Measurements from ENCODE around the gene DDI2. TPM values are rescaled to one million over a fixed set of nuclear protein-coding genes. Genes with fewer than 3 reads are reported as not detected.

DDI2 gene
- total RNA-seq, 1 donor from 2014 or later: 22.5 TPM

DNA sequence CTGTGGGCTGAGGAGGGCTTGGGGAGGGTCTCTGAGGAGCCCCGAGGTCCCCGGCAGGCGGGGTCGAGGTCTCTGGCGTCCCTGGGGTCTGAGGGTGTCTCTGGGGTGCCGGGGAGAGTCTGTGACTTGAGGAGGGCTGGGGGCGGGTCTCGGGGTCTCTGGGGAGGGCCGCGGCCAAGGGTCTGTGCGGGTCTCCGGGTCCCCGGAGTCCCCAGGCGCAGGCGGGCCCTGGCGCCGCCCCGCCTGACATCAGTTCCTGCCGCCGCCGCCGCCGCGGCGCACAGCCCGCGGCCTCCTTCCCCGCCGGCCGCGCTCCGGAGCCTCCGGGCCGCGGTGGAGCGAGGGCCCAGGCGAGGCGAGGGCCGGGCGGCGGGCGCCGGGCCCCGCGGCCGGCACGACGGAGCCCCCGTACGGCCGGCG lies 66.8 kb downstream of the DDI2 start, which contains the start of gene PLEKHM2:
Gene PLEKHM2 (plus strand): TSS at position 279 of the 420 bp plus-strand sequence. CDS start 239 bp downstream, outside the sequence.
- peaks cover 61% of the 10 kb centered on the region for H3K4me1 ChIP-seq
- H3K27ac ChIP-seq (replicated peaks): peak within 1 kb of the TSS; percentile 94
- H3K9me3 ChIP-seq (replicated peaks): no peaks in the 10 kb centered on the region
- no peaks in the 10 kb centered on the region for H3K27me3 ChIP-seq (ENCODE audit: low read depth)
- peak; percentile 58 for DNase-seq
- peak within 1 kb of the TSS; percentile 88 for H3K4me3 ChIP-seq
- TF ChIP-seq, protein P1, sequence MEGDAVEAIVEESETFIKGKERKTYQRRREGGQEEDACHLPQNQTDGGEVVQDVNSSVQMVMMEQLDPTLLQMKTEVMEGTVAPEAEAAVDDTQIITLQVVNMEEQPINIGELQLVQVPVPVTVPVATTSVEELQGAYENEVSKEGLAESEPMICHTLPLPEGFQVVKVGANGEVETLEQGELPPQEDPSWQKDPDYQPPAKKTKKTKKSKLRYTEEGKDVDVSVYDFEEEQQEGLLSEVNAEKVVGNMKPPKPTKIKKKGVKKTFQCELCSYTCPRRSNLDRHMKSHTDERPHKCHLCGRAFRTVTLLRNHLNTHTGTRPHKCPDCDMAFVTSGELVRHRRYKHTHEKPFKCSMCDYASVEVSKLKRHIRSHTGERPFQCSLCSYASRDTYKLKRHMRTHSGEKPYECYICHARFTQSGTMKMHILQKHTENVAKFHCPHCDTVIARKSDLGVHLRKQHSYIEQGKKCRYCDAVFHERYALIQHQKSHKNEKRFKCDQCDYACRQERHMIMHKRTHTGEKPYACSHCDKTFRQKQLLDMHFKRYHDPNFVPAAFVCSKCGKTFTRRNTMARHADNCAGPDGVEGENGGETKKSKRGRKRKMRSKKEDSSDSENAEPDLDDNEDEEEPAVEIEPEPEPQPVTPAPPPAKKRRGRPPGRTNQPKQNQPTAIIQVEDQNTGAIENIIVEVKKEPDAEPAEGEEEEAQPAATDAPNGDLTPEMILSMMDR (IDR thresholded peaks at IDR 0.05; ENCODE audit: borderline replicate concordance): no peak
- intact Hi-C loops (cut with micrococcal nuclease): no loop called here
- no peaks in the 10 kb centered on the region for H3K36me3 ChIP-seq

DNA sequence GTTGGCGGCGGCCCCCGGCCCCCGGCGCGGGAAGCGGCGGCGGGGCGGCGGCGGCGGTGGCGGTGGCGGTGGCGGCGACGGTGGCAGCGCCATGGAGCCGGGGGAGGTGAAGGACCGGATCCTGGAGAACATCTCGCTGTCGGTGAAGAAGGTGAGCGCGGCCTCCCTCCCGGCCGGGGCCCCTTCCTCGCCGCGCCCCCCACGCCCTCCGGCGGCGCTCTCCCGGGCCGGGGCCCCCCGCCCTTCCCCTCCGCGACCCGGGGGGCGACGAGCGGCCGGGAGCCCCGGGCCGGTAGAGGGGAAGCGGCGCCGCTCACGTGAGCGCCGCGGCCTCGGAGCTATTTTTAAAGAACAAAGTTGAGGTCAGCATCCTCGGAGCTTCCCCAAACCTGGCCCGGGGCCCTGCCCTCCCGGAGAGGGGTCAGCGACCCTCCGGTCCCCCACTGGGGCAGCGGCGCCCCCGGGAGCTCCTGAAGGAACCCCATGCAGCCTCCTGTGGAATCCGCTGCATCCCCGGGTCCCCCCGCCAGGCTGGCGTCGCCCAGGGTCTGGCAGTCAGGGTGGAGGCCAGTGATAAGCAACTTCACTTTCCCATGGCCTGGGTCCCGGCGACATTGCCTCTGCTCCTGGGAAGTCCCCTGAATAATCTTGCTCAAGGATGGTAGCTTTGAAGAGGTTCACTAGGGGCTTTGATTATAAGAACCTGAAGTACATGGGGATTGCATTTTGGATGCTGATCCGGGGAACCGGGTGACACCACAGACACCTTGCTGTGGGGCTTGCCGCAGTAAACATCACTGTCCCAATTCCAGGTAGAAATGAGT lies 67.4 kb downstream of the DDI2 start:
- peaks cover 61% of the 10 kb centered on the region for H3K4me1 ChIP-seq
- TF ChIP-seq, protein P1 (IDR thresholded peaks at IDR 0.05; ENCODE audit: borderline replicate concordance): peak; percentile 35

DNA sequence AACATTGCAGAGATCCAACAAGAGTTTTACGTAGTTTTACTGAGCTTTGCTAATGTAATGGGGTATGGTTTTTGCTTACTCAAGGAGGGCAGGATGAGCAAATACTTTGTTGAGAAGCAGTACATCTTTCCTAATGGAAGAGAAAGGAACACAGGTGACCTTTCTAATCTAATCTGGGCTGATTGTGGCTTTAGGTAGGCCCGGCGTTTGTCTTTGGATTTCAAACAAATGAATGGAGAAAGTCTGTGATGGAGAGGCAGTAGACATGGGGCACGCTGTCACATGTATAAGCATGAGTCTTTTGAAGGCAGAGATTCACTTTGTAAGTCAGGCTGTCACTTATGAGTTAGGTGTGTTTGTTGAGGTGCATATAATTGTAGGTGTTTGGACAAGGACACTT lies 68.6 kb downstream of the DDI2 start:
- TF ChIP-seq, protein P1 (IDR thresholded peaks at IDR 0.05; ENCODE audit: borderline replicate concordance): no peak
- Histone ChIP-seq H3K27ac (replicated peaks) (peak overlapping the region; percentile 94), H3K36me3 (no peaks in the 10 kb centered on the region), H3K4me1 (peaks cover 71% of the 10 kb centered on the region), H3K27me3 (ENCODE audit: low read depth) (no peaks in the 10 kb centered on the region), H3K9me3 (replicated peaks) (no peaks in the 10 kb centered on the region), H3K4me3 (peak overlapping the region; percentile 88)
- no peak for DNase-seq
- intact Hi-C loops (cut with micrococcal nuclease): no loop called here

More for the DNA sequence above, 67.4 kb downstream of the DDI2 start:
- peak overlapping the region; percentile 88 for H3K4me3 ChIP-seq
- H3K36me3 ChIP-seq: no peaks in the 10 kb centered on the region
- H3K27ac ChIP-seq (replicated peaks): peak overlapping the region; percentile 94
- H3K27me3 ChIP-seq (ENCODE audit: low read depth): no peaks in the 10 kb centered on the region
- DNase-seq: peak; percentile 42
- no peaks in the 10 kb centered on the region for H3K9me3 ChIP-seq (replicated peaks)
- intact Hi-C loops (cut with micrococcal nuclease): no loop called here

DNA sequence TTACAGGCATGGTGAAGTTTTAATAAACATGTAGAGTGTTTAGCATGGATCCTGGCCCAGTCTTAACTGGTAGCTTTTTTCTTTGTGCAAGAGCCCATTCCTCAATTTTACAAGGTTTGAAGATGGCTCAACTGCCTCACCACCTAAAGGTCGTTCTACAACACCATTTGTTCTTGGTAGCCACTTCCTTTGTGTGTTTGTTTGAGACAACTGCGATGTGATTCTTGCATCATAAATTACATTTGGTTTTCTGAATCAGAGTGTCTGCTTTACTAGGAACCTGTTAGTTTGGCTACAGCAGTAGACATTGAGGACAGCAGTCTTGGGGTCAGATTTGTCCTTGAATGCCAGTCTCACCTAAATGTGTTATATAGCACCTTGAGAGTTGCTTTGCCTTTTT lies 70.2 kb downstream of the DDI2 start:
- no peaks in the 10 kb centered on the region for H3K27me3 ChIP-seq (ENCODE audit: low read depth)
- TF ChIP-seq, protein P1 (IDR thresholded peaks at IDR 0.05; ENCODE audit: borderline replicate concordance): no peak
- intact Hi-C loops (cut with micrococcal nuclease): no loop called here
- no peaks in the 10 kb centered on the region for H3K9me3 ChIP-seq (replicated peaks)
- H3K36me3 ChIP-seq: no peaks in the 10 kb centered on the region
- peaks cover 74% of the 10 kb centered on the region for H3K4me1 ChIP-seq
- H3K4me3 ChIP-seq: no peak overlapping the region
- DNase-seq: no peak
- no peak overlapping the region for H3K27ac ChIP-seq (replicated peaks)

DNA sequence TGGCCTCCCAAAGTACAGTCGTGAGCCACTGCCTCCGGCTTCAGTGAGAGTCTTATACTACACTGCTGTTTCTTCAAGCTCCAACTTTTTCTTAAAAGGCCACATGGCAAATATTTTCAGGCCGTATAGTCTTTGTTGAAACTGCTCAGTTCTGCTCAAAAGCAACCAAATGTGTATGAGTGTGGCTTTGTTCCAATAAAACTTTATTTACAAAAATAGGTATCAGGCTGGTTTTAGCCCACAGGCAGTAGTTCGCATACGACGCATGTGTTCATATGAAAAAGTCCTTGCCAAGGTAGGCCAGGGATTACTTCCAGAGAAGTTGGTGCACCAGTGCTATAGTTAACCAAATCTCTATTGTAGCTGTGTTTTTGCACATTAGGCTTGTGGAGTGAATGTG lies 73.1 kb downstream of the DDI2 start:
- Histone ChIP-seq H3K27me3 (ENCODE audit: low read depth) (no peaks in the 10 kb centered on the region), H3K36me3 (peaks cover 3% of the 10 kb centered on the region), H3K4me1 (peaks cover 70% of the 10 kb centered on the region), H3K27ac (replicated peaks) (peak overlapping the region; percentile 67), H3K9me3 (replicated peaks) (no peaks in the 10 kb centered on the region), H3K4me3 (no peak overlapping the region)
- TF ChIP-seq, protein P1 (IDR thresholded peaks at IDR 0.05; ENCODE audit: borderline replicate concordance): no peak
- no peak for DNase-seq
- intact Hi-C loops (cut with micrococcal nuclease): no loop called here
